CD14-positive monocyte (primary cell): Measurements from ENCODE around the gene APBB1. TPM values are rescaled to one million over a fixed set of nuclear protein-coding genes. Genes with fewer than 3 reads are reported as not detected.

ENCODE experiments used
- DNase-seq, 3 donors: peaks; one replicate each; pipeline ENCODE4 v3.0.0-alpha.2; 2011 to 2022
- H2AFZ ChIP-seq: 2 replicates; pipeline ENCODE4 v1.6.0; 2012; ENCODE audit warnings: mild to moderate bottlenecking, low read depth, low read length, inconsistent platforms; ENCODE audit not compliant: insufficient read depth, poor library complexity, severe bottlenecking
- H3K27ac ChIP-seq, 2 donors: 1 replicate in 1 of 2; 2 replicates in 1 of 2; pipeline ENCODE4 v1.5.1; 2012 to 2013; ENCODE audit warnings: low read length in 2 of 2, control low read depth in 1 of 2, inconsistent platforms in 1 of 2, low read depth in 1 of 2, mild to moderate bottlenecking in 1 of 2
- H3K27me3 ChIP-seq, 2 donors: one replicate each; pipeline versions ENCODE4 v1.6.0 to v1.6.1; 2011 to 2013; ENCODE audit warnings: low read length in 2 of 2; ENCODE audit not compliant: control insufficient read depth in 2 of 2, insufficient read depth in 2 of 2
- H3K36me3 ChIP-seq, 2 donors: replicated peaks in 1 of 2; 1 replicate in 1 of 2; 2 replicates in 1 of 2; pipeline versions ENCODE4 v1.5.1 to v1.6.1; 2012 to 2013; ENCODE audit warnings: low read length in 2 of 2, control low read depth in 1 of 2, inconsistent platforms in 1 of 2, mild to moderate bottlenecking in 1 of 2; ENCODE audit not compliant: insufficient read depth in 2 of 2, control insufficient read depth in 1 of 2
- H3K4me1 ChIP-seq, 2 donors: 1 replicate in 1 of 2; 2 replicates in 1 of 2; pipeline versions ENCODE4 v1.5.1 to v1.6.1; 2012 to 2013; ENCODE audit warnings: low read length in 2 of 2, control low read depth in 1 of 2, inconsistent platforms in 1 of 2, mild to moderate bottlenecking in 1 of 2, moderate library complexity in 1 of 2; ENCODE audit not compliant: insufficient read depth in 2 of 2, control insufficient read depth in 1 of 2
- H3K4me2 ChIP-seq: replicated peaks from 2 replicates; pipeline ENCODE3; 2012; ENCODE audit warnings: low read length, moderate library complexity, mild to moderate bottlenecking; ENCODE audit not compliant: poor library complexity, severe bottlenecking; ENCODE audit errors: extremely low read depth
- H3K4me3 ChIP-seq, 3 experiments: fragments of 200-600 bp in 1 of 3; sonication (generic) in 1 of 3; replicated peaks in 1 of 3; 1 replicate in 2 of 3; 2 replicates in 1 of 3; pipeline ENCODE4 v1.5.1; 2011 to 2013; ENCODE audit warnings: low read length in 3 of 3, mild to moderate bottlenecking in 3 of 3, control low read depth in 2 of 3, low read depth in 2 of 3, inconsistent platforms in 1 of 3, moderate library complexity in 1 of 3
- H3K79me2 ChIP-seq: 2 replicates; pipeline ENCODE4 v1.6.0; 2012; ENCODE audit warnings: mild to moderate bottlenecking, control low read depth, inconsistent platforms, low read length, moderate library complexity; ENCODE audit not compliant: insufficient read depth
- H3K9ac ChIP-seq: 2 replicates; pipeline ENCODE4 v1.6.0; 2017; ENCODE audit warnings: low read length, mild to moderate bottlenecking; ENCODE audit not compliant: insufficient read depth, poor library complexity, severe bottlenecking
- H3K9me3 ChIP-seq, 2 donors: replicated peaks in 1 of 2; 1 replicate in 1 of 2; 2 replicates in 1 of 2; pipeline versions ENCODE4 v1.5.1 to v1.6.1; 2012 to 2013; ENCODE audit warnings: low read length in 2 of 2, control low read depth in 1 of 2; ENCODE audit not compliant: control insufficient read depth in 1 of 2, insufficient read depth in 1 of 2
- H4K20me1 ChIP-seq: 2 replicates; pipeline ENCODE4 v1.6.0; 2012; ENCODE audit warnings: mild to moderate bottlenecking, low read length, control low read depth, moderate library complexity; ENCODE audit not compliant: insufficient read depth
- H3K27ac Mint-ChIP-seq, 7 donors: one replicate each; pipeline ENCODE4 v1.8.0; 2020; ENCODE audit warnings: mild to moderate bottlenecking in 7 of 7, mixed read lengths in 7 of 7, moderate library complexity in 6 of 7, inconsistent platforms in 2 of 7
- H3K27me3 Mint-ChIP-seq, 3 donors: one replicate each; pipeline ENCODE4 v1.8.0; 2021 to 2022; ENCODE audit warnings: low read depth in 3 of 3, mild to moderate bottlenecking in 3 of 3, mixed read lengths in 3 of 3, moderate library complexity in 3 of 3, inconsistent platforms in 1 of 3
- H3K36me3 Mint-ChIP-seq, 2 donors: one replicate each; pipeline ENCODE4 v1.8.0; 2020; ENCODE audit warnings: mixed read lengths in 2 of 2, inconsistent platforms in 1 of 2, mild to moderate bottlenecking in 1 of 2
- H3K4me1 Mint-ChIP-seq: one replicate; pipeline ENCODE4 v1.8.0; 2020; ENCODE audit warnings: mild to moderate bottlenecking, mixed read lengths
- H3K4me3 Mint-ChIP-seq, 2 donors: one replicate each; pipeline ENCODE4 v1.8.0; 2020; ENCODE audit warnings: mild to moderate bottlenecking in 2 of 2, mixed read lengths in 2 of 2, moderate library complexity in 1 of 2
- H3K9me3 Mint-ChIP-seq, 7 donors: one replicate each; pipeline ENCODE4 v1.8.0; 2020 to 2022; ENCODE audit warnings: mixed read lengths in 7 of 7, mild to moderate bottlenecking in 6 of 7, moderate library complexity in 6 of 7, inconsistent platforms in 2 of 7
- CTCF ChIP-seq: fragments of 200-600 bp; IDR thresholded peaks from one replicate; pipeline ENCODE4 v1.8.0; 2022; ENCODE audit warnings: antibody characterized with exemption, mild to moderate bottlenecking
- WGBS: methylation state at CpG from one replicate; pipeline ENCODE4 v1.1.5; 2013; ENCODE audit warnings: missing lambda C conversion rate; ENCODE audit not compliant: insufficient coverage; 5-methylcytosine and 5-hydroxymethylcytosine counted together
- intact Hi-C, 2 donors: fragments of 100-400 bp; cut with micrococcal nuclease; formaldehyde crosslinking; loops; one replicate each; pipeline versions ENCODE4 v1.15.0 to v1.15.1; 2023
- polyA plus RNA-seq, 3 donors: library from polyadenylated mRNA; depleted of rRNA in 1 of 3; unstranded in 2 of 3; stranded (reverse) in 1 of 3; fragments of 300-500 nt in 2 of 3; fragments of >200 nt in 1 of 3; fragmentation: Illumina TruSeq in 2 of 3; gene quantifications; 1 replicate in 2 of 3; 2 replicates in 1 of 3; pipeline ENCODE4 v1.2.3, GENCODE V29; 2012 to 2021

Gene APBB1
- polyA plus RNA-seq, 3 donors: 0.85 to 2.5 (median 2.4) TPM

DNA sequence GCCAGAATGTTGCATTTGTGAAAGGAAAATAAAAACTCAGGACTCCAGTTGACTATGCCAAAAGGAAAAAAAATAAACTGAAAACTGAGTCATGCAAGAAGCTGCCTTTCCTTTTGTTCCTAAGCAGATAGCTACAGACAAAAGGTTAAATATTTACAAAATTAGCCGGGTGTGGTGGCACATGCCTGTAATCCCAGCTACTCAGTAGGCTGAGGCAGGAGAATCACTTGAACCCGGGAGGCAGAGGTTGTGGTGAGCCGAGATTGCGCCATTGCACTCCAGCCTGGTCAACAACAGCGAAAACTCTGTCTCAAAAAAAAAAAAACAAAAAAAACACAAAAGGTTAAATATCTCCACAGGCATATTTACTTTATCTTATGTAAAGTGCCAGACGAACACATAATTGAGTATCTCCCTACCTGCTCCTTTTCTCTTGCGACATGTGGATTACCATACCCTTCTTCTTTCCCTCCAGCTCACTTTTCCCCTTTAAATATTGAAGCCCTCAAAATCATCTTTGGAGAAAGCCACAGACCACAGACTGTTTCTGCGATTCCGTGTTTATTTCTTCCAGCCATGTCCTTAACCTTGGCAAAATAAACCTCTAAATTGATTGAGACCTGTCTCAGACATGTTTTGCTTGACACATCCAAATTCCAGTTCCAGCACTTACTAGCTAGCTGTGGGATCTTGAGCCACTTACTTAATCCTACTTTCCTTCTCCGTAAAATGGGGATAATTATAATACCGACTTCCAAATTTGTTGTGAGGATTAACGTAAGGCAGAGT lies 30.9 kb downstream of the APBB1 start:
- H3K4me2 ChIP-seq: no peak overlapping the region
- Mint-ChIP-seq H3K27ac (peak overlapping the region in 2 of 7 donors; percentile 37 to 97), H3K4me1 (peaks cover 33% of the 10 kb centered on the region), H3K36me3 (peaks cover 9 to 19% of the 10 kb centered on the region in 2 donors), H3K4me3 (no peak overlapping the region), H3K9me3 (peaks cover 0 to 3% (median 0%) of the 10 kb centered on the region in 7 donors), H3K27me3 (peaks cover 0 to 2% (median 2%) of the 10 kb centered on the region in 3 donors)
- H3K9me3 ChIP-seq: no peaks in the 10 kb centered on the region
- TF ChIP-seq CTCF: no peak
- H2AFZ ChIP-seq: no peak overlapping the region
- no peaks in the 10 kb centered on the region for H3K27me3 ChIP-seq
- H3K36me3 ChIP-seq: peaks cover 0 to 4% of the 10 kb centered on the region in 2 donors
- peaks cover 15 to 19% of the 10 kb centered on the region in 2 donors for H3K4me1 ChIP-seq
- intact Hi-C loops: loop anchor here in 1 of 2 donors (5.0 kb wide), 1 partner anchor 94 kb away; the partner anchor contains the start of genes ARFIP2 and TIMM10B
- H3K79me2 ChIP-seq: peaks cover 10% of the 10 kb centered on the region
- DNase-seq: no peak
- no peak overlapping the region for H3K27ac ChIP-seq
- H4K20me1 ChIP-seq: no peaks in the 10 kb centered on the region
- WGBS: 78% methylated on average over 10 of the region's 12 CpGs
- H3K4me3 ChIP-seq: no peak overlapping the region
- H3K9ac ChIP-seq: no peak overlapping the region

DNA sequence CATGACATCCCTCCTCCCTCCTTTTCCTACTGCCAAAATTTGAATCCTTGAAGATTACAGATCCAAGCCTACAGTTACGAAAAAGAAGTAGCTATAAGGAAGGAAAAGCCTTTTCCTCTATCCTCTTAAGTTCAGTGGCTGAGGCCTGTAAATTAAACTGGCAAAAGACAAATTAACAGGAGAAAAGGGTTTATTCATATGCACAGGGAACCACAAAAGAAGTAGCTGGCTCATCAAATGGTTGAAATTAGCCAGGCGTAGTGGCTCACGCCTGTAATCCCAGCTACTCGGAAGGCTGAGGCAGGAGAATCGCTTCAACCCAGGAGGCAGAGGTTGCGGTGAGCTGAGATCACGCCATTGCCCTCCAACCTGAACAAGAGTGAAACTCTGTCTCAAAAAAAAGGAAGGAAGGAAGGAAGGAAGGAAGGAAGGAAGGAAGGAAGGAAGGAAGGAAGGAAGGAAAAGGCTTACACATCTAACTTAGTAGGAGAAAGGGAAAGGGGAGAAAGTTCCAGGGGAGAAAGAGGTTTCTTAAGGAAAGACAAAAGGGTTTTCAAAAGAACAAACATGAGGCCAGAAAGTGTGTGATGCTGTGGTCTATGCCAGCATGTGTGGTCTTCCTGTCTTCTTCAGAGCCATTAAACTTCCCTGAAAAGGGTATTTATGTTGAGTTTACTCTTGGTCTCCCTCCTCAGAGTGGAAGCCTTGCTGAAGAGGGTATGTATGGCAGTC lies 33.7 kb downstream of the APBB1 start:
- no peaks in the 10 kb centered on the region for H3K27me3 ChIP-seq
- H3K27ac Mint-ChIP-seq: peak overlapping the region in 1 of 7 donors; percentile 43
- no peak overlapping the region for H3K4me2 ChIP-seq
- WGBS: 96% methylated on average over 4 of the region's 7 CpGs
- H3K9ac ChIP-seq: no peak overlapping the region
- no peak overlapping the region for H3K27ac ChIP-seq
- H2AFZ ChIP-seq: no peak overlapping the region
- no peak for DNase-seq
- peaks cover 13% of the 10 kb centered on the region for H3K4me1 Mint-ChIP-seq
- peaks cover 0 to 3% (median 0%) of the 10 kb centered on the region in 7 donors for H3K9me3 Mint-ChIP-seq
- H3K4me3 Mint-ChIP-seq: no peak overlapping the region
- H3K27me3 Mint-ChIP-seq: peaks cover 0 to 4% (median 2%) of the 10 kb centered on the region in 3 donors
- H3K36me3 Mint-ChIP-seq: no peaks in the 10 kb centered on the region
- H3K9me3 ChIP-seq: no peaks in the 10 kb centered on the region
- no peaks in the 10 kb centered on the region for H3K79me2 ChIP-seq
- H3K4me1 ChIP-seq: peaks cover 7 to 10% of the 10 kb centered on the region in 2 donors
- intact Hi-C loops: loop anchor here in 1 of 2 donors (5.0 kb wide), 1 partner anchor 97 kb away; the partner anchor contains the start of genes ARFIP2 and TIMM10B
- no peak for TF ChIP-seq CTCF
- no peak overlapping the region for H3K4me3 ChIP-seq
- no peaks in the 10 kb centered on the region for H4K20me1 ChIP-seq
- H3K36me3 ChIP-seq: no peaks in the 10 kb centered on the region
